DMS153 treated with DMSO at 0.1 percent for 48 hours (cell line): Measurements from ENCODE around the gene SORCS2.

Experiments used
- DNase-seq: peaks from one replicate; lab custom pipeline; 2025; ENCODE audit not compliant: unreplicated experiment; lab: John Stamatoyannopoulos, UW

The SORCS2 gene

GRCh38 chr4:7286170-7286569 lies 93.8 kb downstream of the SORCS2 start:
- DNase-seq: no peak

- DNase-seq: no peak
Measured at GRCh38 chr4:7286798-7287197, 94.5 kb downstream of the SORCS2 start.

GRCh38 chr4:7287274-7287917 lies 95.1 kb downstream of the SORCS2 start:
- DNase-seq: no peak

GRCh38 chr4:7287918-7288280 lies 95.6 kb downstream of the SORCS2 start:
- no peak for DNase-seq

GRCh38 chr4:7288751-7289523 lies 96.6 kb downstream of the SORCS2 start:
- no peak for DNase-seq

- DNase-seq: no peak
Measured at GRCh38 chr4:7289589-7289988, 97.3 kb downstream of the SORCS2 start.

GRCh38 chr4:7291372-7292114 lies 99.2 kb downstream of the SORCS2 start:
- DNase-seq: no peak

- no peak for DNase-seq
Measured at GRCh38 chr4:7293703-7294102, 101.4 kb downstream of the SORCS2 start.

GRCh38 chr4:7294176-7294756 lies 101.9 kb downstream of the SORCS2 start:
- no peak for DNase-seq

- DNase-seq: no peak
Measured at GRCh38 chr4:7295197-7295910, 103.0 kb downstream of the SORCS2 start.

- no peak for DNase-seq
Measured at GRCh38 chr4:7295911-7296660, 103.7 kb downstream of the SORCS2 start.

- DNase-seq: no peak
Measured at GRCh38 chr4:7296661-7297335, 104.5 kb downstream of the SORCS2 start.

- DNase-seq: no peak
Measured at GRCh38 chr4:7297374-7297773, 105.0 kb downstream of the SORCS2 start.

- DNase-seq: no peak
Measured at GRCh38 chr4:7297881-7298280, 105.5 kb downstream of the SORCS2 start.

GRCh38 chr4:7298619-7299009 lies 106.3 kb downstream of the SORCS2 start:
- no peak for DNase-seq

GRCh38 chr4:7299010-7299907 lies 106.9 kb downstream of the SORCS2 start:
- DNase-seq: no peak

GRCh38 chr4:7299908-7300710 lies 107.8 kb downstream of the SORCS2 start:
- DNase-seq: no peak

- no peak for DNase-seq
Measured at GRCh38 chr4:7300711-7301095, 108.4 kb downstream of the SORCS2 start.
